ENCODE results near the gene ACAP1. TPM values are rescaled to one million over a fixed set of nuclear protein-coding genes. Genes with fewer than 3 reads are reported as not detected.
A peak's percentile ranks its signal among the peaks of the same experiment; 100 is the strongest.

Gene ACAP1
- total RNA-seq, 1 donor from 2014 or later, result 16.0 TPM

- peaks cover 40% of the 10 kb centered on the region for H3K27me3 ChIP-seq (ENCODE audit: insufficient read depth, low read length)
- TF ChIP-seq EZH2 (IDR thresholded peaks at IDR 0.05; ENCODE audit: insufficient read depth, low read length), result no peak
- no peak for TF ChIP-seq CTCF (IDR thresholded peaks at IDR 0.05; ENCODE audit: insufficient read depth, low read depth, low read length)
- H2AFZ ChIP-seq (ENCODE audit: low read depth, low read length), result no peak overlapping the region
- H3K4me3 ChIP-seq (ENCODE audit: insufficient read depth, low read depth, low read length), result no peak overlapping the region
- DNase-seq (ENCODE audit: low read depth) (peak; percentile 22), FAIRE-seq (no peak)
- H3K4me1 ChIP-seq (ENCODE audit: insufficient read depth, low read length), result peaks cover 19% of the 10 kb centered on the region
- H3K79me2 ChIP-seq (ENCODE audit: insufficient read depth, low read length), result no peaks in the 10 kb centered on the region
- Mint-ChIP-seq H3K36me3 (ENCODE audit: low read depth, unreplicated experiment) (peaks cover 2% of the 10 kb centered on the region), H3K27me3 (ENCODE audit: low read depth, unreplicated experiment) (peaks cover 29% of the 10 kb centered on the region), H3K9me3 (ENCODE audit: unreplicated experiment) (peaks cover 13% of the 10 kb centered on the region), H3K27ac (ENCODE audit: unreplicated experiment) (no peak overlapping the region), H3K4me3 (ENCODE audit: unreplicated experiment) (peak overlapping the region; percentile 79), H3K4me1 (ENCODE audit: low read depth, unreplicated experiment) (no peaks in the 10 kb centered on the region)
- peak overlapping the region; percentile 66 for H3K4me2 ChIP-seq (ENCODE audit: low read length)
- H3K9ac ChIP-seq (ENCODE audit: low read length), result no peak overlapping the region
- H3K36me3 ChIP-seq (ENCODE audit: insufficient read depth, low read length), result no peaks in the 10 kb centered on the region
- no peak overlapping the region for H3K27ac ChIP-seq (ENCODE audit: low read depth, low read length)
- peaks cover 3% of the 10 kb centered on the region for H4K20me1 ChIP-seq (ENCODE audit: insufficient read depth, low read length)
- peaks cover 6% of the 10 kb centered on the region for H3K9me3 ChIP-seq (ENCODE audit: insufficient read depth, low read depth, low read length)
These were observed 44.0 kb downstream of the ACAP1 start for GRCh38 chr17:7380321-7380720.

DNA sequence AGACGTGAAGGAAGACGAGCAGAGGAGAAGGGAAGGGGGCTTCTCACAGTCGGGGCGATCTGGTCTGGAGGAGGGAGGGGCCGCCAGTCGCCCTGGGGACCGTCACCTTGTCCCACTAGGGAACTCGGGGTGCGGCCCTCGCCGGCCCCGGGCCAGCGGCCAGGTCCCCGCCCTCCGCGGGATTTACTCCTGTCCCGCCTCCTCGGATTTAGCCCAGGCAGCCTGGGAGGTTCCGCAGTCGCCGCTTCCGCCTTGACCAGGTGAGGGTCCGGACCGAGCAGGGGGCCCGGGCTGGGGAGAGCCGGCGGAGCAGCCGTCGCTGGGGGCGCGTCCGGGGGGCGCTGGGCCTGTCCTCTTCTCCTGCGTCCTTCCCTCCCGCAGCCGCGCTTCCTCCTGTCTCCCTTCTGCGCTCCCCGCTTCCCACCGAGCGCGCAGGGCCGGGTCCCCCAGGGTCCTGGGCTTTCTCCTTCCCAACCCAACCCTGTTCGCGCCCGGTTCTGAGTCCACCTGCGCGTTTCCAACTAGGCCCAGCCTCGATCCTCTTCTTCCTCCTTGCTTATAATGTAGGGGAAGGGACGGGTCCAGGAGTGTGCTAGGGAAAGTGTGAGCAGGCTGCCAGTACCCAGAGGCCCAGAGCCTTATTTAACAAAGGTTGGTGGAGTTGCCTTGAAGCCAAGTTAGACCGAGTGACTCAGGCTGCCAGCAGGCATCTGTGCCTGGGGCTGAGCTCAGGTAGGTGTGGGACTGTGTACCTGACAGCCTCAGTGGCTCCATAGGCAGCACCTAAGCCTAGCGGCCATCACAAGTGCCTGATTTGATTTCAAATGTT, 44.7 kb downstream of the ACAP1 start, which contains the start of gene TNK1:
Gene TNK1, plus strand, starts transcription at position 235 of the 829 bp plus-strand sequence. CDS start 1,838 bp downstream, outside the sequence.
- FAIRE-seq, result no peak
- H3K27ac Mint-ChIP-seq (ENCODE audit: unreplicated experiment), result no peak within 1 kb of the TSS
- Histone ChIP-seq H3K36me3 (ENCODE audit: insufficient read depth, low read length) (no peaks in the 10 kb centered on the region), H3K79me2 (ENCODE audit: insufficient read depth, low read length) (no peaks in the 10 kb centered on the region), H3K9me3 (ENCODE audit: insufficient read depth, low read depth, low read length) (peaks cover 6% of the 10 kb centered on the region), H3K9ac (ENCODE audit: low read length) (no peak within 1 kb of the TSS), H3K27ac (ENCODE audit: low read depth, low read length) (no peak within 1 kb of the TSS), H2AFZ (ENCODE audit: low read depth, low read length) (no peak within 1 kb of the TSS), H3K4me3 (ENCODE audit: insufficient read depth, low read depth, low read length) (peak within 1 kb of the TSS; percentile 23), H3K27me3 (ENCODE audit: insufficient read depth, low read length) (peaks cover 40% of the 10 kb centered on the region), H3K4me1 (ENCODE audit: insufficient read depth, low read length) (peaks cover 19% of the 10 kb centered on the region), H3K4me2 (ENCODE audit: low read length) (peak within 1 kb of the TSS; percentile 66), H4K20me1 (ENCODE audit: insufficient read depth, low read length) (peaks cover 3% of the 10 kb centered on the region)
- H3K27me3 Mint-ChIP-seq (ENCODE audit: low read depth, unreplicated experiment), result peaks cover 29% of the 10 kb centered on the region
- TF ChIP-seq CTCF (IDR thresholded peaks at IDR 0.05; ENCODE audit: insufficient read depth, low read depth, low read length) (no peak), EZH2 (IDR thresholded peaks at IDR 0.05; ENCODE audit: insufficient read depth, low read length) (peak; percentile 71)
- no peak for DNase-seq (ENCODE audit: low read depth)
- peaks cover 6% of the 10 kb centered on the region for H3K36me3 Mint-ChIP-seq (ENCODE audit: low read depth, unreplicated experiment)
- no peaks in the 10 kb centered on the region for H3K4me1 Mint-ChIP-seq (ENCODE audit: low read depth, unreplicated experiment)
- H3K9me3 Mint-ChIP-seq (ENCODE audit: unreplicated experiment), result peaks cover 13% of the 10 kb centered on the region
- peak within 1 kb of the TSS; percentile 79 for H3K4me3 Mint-ChIP-seq (ENCODE audit: unreplicated experiment)

GRCh38 chr17:7382901-7383300, 46.6 kb downstream of the ACAP1 start:
- H3K4me2 ChIP-seq (ENCODE audit: low read length), result no peak overlapping the region
- peaks cover 29% of the 10 kb centered on the region for H3K27me3 Mint-ChIP-seq (ENCODE audit: low read depth, unreplicated experiment)
- FAIRE-seq (no peak), DNase-seq (ENCODE audit: low read depth) (no peak)
- peaks cover 9% of the 10 kb centered on the region for H3K36me3 Mint-ChIP-seq (ENCODE audit: low read depth, unreplicated experiment)
- no peaks in the 10 kb centered on the region for H3K4me1 Mint-ChIP-seq (ENCODE audit: low read depth, unreplicated experiment)
- no peak overlapping the region for H3K4me3 ChIP-seq (ENCODE audit: insufficient read depth, low read depth, low read length)
- no peak overlapping the region for H3K9ac ChIP-seq (ENCODE audit: low read length)
- peaks cover 6% of the 10 kb centered on the region for H3K9me3 ChIP-seq (ENCODE audit: insufficient read depth, low read depth, low read length)
- H3K79me2 ChIP-seq (ENCODE audit: insufficient read depth, low read length), result no peaks in the 10 kb centered on the region
- no peaks in the 10 kb centered on the region for H3K36me3 ChIP-seq (ENCODE audit: insufficient read depth, low read length)
- no peak overlapping the region for H3K27ac Mint-ChIP-seq (ENCODE audit: unreplicated experiment)
- H2AFZ ChIP-seq (ENCODE audit: low read depth, low read length), result no peak overlapping the region
- peaks cover 40% of the 10 kb centered on the region for H3K27me3 ChIP-seq (ENCODE audit: insufficient read depth, low read length)
- peaks cover 13% of the 10 kb centered on the region for H3K9me3 Mint-ChIP-seq (ENCODE audit: unreplicated experiment)
- H4K20me1 ChIP-seq (ENCODE audit: insufficient read depth, low read length), result peaks cover 4% of the 10 kb centered on the region
- peaks cover 19% of the 10 kb centered on the region for H3K4me1 ChIP-seq (ENCODE audit: insufficient read depth, low read length)
- no peak overlapping the region for H3K4me3 Mint-ChIP-seq (ENCODE audit: unreplicated experiment)
- TF ChIP-seq EZH2 (IDR thresholded peaks at IDR 0.05; ENCODE audit: insufficient read depth, low read length), result no peak
- TF ChIP-seq CTCF (IDR thresholded peaks at IDR 0.05; ENCODE audit: insufficient read depth, low read depth, low read length), result no peak
- no peak overlapping the region for H3K27ac ChIP-seq (ENCODE audit: low read depth, low read length)
